Retinal pigment epithelial cell (primary cell): ENCODE results near the gene PCP4.

Experiments used
- DNase-seq: peaks from one replicate; pipeline ENCODE4 v3.0.0-alpha.2; 2010; ENCODE audit warnings: low read depth
- H3K4me3 ChIP-seq: 2 replicates; pipeline ENCODE4 v1.5.1; 2011; ENCODE audit warnings: mild to moderate bottlenecking, low read length, control low read depth, moderate library complexity
- TF ChIP-seq, protein P1 (sequence below): conservative IDR thresholded peaks from 2 replicates; pipeline ENCODE4 v1.5.1; 2011; ENCODE audit warnings: low read depth, low read length, control low read depth, inconsistent platforms

PCP4 gene

DNA sequence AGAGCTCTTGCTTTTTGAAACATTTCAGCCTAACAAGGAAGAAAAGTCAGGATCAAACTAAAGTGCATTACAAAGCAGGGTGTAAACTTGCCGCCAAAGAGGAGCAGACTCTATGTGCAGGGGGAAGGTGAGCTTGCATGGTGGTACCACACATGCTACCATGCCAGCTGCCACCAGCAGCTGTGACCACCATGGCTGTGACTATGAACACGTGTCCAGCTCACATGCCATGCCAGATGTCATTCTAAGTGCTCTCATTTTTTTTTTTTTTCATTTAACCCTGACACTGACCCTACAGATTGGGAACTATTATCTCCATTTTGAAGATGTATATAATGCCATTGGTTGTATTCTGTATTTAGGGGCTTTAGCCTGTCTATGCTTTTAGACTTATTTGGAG is 79.0 kb downstream of the PCP4 start:
- DNase-seq = no peak
- TF ChIP-seq, protein P1, sequence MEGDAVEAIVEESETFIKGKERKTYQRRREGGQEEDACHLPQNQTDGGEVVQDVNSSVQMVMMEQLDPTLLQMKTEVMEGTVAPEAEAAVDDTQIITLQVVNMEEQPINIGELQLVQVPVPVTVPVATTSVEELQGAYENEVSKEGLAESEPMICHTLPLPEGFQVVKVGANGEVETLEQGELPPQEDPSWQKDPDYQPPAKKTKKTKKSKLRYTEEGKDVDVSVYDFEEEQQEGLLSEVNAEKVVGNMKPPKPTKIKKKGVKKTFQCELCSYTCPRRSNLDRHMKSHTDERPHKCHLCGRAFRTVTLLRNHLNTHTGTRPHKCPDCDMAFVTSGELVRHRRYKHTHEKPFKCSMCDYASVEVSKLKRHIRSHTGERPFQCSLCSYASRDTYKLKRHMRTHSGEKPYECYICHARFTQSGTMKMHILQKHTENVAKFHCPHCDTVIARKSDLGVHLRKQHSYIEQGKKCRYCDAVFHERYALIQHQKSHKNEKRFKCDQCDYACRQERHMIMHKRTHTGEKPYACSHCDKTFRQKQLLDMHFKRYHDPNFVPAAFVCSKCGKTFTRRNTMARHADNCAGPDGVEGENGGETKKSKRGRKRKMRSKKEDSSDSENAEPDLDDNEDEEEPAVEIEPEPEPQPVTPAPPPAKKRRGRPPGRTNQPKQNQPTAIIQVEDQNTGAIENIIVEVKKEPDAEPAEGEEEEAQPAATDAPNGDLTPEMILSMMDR = no peak
- no peak overlapping the region for H3K4me3 ChIP-seq

DNA sequence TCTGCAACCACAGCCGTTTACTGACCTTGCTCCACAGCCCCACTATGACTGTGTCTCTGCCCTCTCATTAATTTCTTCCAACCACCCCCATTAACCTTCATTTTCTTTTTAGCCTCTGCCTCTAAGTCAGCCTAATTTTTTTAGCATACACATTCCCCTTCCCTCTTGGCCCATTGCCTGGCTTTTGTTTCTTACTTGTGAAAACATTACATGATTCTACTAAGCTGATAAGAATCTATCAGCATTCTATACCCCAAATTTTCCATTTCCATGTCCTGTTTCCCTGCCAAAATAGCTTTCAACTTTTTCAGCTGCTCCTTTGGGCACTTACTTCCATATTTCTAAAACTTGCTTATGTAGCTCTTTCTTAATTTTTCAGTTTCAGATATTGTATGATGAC is 79.8 kb downstream of the PCP4 start:
- no peak overlapping the region for H3K4me3 ChIP-seq
- TF ChIP-seq, protein P1 = no peak
- DNase-seq = no peak

DNA sequence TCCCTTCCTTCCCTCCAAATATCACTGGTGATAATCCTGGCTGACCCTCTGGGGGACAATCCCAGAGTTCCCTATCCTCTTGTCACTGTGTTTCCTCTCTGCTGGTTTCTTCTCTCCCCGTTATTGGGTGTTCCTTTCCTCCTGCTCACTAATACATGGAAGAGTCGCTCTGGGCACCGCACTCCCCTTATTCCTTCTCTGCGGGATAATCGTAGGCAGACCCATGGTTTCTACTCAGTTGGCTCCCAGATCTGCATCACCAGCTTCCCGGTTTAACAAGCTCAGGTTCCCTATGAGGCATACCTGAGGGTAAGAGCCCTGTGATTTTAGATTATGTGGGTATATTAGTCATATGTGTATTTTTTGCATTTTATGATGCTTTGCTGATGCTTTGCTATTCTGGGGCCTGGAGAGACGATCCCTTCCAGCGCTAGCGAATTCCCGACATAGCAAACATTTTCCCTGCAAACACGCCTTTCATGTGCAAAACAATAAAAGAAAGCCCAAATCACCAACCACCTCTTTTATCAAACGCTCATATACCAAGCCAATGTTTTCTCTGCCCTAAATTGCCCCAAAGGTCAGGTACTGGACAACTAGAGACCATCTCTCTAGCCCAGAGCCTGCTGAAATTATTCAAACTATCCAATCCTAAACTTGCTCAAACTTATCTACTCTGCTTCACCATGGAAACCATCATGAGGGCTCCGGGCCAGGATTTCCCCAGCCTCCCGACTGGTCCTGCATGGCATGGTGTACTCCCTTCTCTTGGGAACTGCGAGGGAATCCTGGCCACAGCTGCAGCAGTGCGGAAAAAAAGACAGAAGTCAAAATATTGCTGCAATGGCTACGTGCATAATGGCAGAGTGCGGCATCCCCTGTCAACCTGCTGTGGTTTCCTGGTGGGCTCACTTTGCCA is 84.2 kb downstream of the PCP4 start:
- no peak for DNase-seq
- TF ChIP-seq, protein P1 = no peak

DNA sequence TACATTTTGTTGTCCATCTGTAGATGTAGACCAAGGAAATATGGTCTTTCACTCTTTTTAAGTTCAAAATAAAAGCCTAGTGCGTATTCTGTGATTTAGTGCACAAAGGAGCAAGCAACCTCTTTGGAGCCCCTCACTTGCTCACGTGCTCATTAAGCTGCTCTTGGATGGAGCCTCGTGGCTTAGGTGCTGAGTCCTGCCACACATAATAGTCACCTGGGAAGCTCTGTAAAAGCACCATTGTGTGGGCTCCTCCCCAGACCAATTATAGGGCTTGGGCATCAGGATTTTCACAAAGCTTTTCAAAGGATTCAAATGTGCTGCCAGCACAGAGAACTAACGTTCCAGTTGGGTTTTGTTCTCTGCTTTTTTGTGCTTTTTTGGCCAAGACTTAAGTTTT is 85.0 kb downstream of the PCP4 start:
- TF ChIP-seq, protein P1 = no peak
- DNase-seq = no peak
- no peak overlapping the region for H3K4me3 ChIP-seq

More for the DNA sequence above, 84.2 kb downstream of the PCP4 start:
- H3K4me3 ChIP-seq = no peak overlapping the region

DNA sequence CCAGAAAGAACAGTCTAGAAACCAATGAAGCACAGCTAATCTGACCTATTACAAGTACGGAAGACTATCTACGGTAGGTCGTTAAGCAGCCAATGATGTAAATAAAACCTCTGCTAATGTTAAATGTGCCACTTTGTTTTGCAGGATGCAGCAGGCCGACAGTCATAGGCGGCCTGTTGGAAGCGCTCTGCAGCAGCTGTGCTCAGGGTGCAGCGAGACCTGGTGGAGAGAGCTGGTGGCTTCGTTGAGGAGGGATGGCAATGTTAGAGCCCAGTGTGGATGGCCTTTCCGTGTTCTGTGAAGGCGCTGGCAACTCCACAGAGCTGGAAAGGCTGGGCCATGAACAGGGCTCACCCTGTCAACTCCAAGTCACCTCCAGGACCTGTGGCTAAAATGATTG is 87.3 kb downstream of the PCP4 start:
- DNase-seq = no peak
- H3K4me3 ChIP-seq = no peak overlapping the region
- TF ChIP-seq, protein P1 = no peak

DNA sequence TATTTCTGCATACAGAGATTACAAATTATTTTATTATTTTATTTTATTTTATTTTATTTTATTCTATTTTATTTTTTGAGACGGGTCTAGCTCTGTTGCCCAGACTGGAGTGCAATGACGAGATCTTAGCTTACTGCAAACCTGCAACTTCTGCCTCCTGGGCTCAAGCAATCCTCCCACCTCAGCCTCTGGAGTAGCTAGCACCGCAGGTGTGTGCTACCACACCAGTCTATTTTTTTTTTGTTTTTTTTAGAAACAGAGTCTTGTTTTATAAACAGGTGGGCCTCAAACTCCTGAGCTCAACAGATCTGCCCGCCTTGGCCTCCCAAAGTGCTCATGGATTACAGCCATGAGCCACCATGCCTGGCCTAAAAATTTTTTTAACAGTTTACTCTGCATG is 88.1 kb downstream of the PCP4 start:
- no peak overlapping the region for H3K4me3 ChIP-seq
- DNase-seq = no peak
- TF ChIP-seq, protein P1 = no peak

DNA sequence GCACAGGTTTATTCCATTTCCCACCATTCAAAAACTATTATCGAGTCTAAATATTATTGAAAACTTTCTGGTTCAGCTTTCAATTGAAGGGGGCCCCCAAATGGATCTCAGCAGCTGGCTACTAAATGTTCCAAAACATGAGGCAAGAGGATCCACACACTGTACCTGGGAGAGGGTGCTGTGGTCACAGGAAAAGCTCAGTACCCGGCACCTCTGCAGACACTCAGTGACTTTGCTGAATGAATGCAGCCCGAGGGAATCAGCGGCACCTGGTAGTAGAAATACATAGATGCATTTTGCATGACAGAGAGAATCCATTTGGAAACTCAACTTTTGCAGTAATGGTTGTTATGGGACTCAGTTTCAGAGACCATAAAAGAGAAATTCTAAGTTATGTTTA is 89.3 kb downstream of the PCP4 start:
- no peak overlapping the region for H3K4me3 ChIP-seq
- DNase-seq = no peak
- TF ChIP-seq, protein P1 = no peak
